Endothelial cell of umbilical vein (primary cell): Measurements from ENCODE around the gene LAMC2.

Source experiments
- EZH2 ChIP-seq: IDR thresholded peaks from 2 replicates; pipeline ENCODE4 v1.6.1; 2012; ENCODE audit warnings: borderline replicate concordance, low read depth, mild to moderate bottlenecking, moderate library complexity, low read length, inconsistent platforms; ENCODE audit not compliant: severe bottlenecking
- POLR2A ChIP-seq: IDR thresholded peaks from 2 replicates; pipeline ENCODE4 v1.6.1; 2012; ENCODE audit warnings: low read depth, mild to moderate bottlenecking, control low read depth, low read length
- POLR2AphosphoS5 ChIP-seq: IDR thresholded peaks from 2 replicates; pipeline ENCODE4 v1.6.1; 2012; ENCODE audit warnings: low read depth, mild to moderate bottlenecking, control low read depth, low read length, moderate library complexity; ENCODE audit not compliant: insufficient read depth
- TF ChIP-seq, protein P1 (sequence below), 2 donors: IDR thresholded peaks; 1 replicate in 1 of 2; 2 replicates in 1 of 2; pipeline ENCODE4 v1.5.1; 2011; ENCODE audit warnings: low read length in 2 of 2, mild to moderate bottlenecking in 2 of 2, moderate library complexity in 2 of 2, control low read depth in 1 of 2, inconsistent platforms in 1 of 2, low read depth in 1 of 2; ENCODE audit not compliant: insufficient read depth in 1 of 2; ENCODE audit errors: extremely low read depth in 1 of 2
- TF ChIP-seq, protein P2 (sequence below): IDR thresholded peaks from 2 replicates; pipeline ENCODE4 v1.6.1; 2011; ENCODE audit not compliant: insufficient read depth, insufficient read length

- TF ChIP-seq, protein P1, sequence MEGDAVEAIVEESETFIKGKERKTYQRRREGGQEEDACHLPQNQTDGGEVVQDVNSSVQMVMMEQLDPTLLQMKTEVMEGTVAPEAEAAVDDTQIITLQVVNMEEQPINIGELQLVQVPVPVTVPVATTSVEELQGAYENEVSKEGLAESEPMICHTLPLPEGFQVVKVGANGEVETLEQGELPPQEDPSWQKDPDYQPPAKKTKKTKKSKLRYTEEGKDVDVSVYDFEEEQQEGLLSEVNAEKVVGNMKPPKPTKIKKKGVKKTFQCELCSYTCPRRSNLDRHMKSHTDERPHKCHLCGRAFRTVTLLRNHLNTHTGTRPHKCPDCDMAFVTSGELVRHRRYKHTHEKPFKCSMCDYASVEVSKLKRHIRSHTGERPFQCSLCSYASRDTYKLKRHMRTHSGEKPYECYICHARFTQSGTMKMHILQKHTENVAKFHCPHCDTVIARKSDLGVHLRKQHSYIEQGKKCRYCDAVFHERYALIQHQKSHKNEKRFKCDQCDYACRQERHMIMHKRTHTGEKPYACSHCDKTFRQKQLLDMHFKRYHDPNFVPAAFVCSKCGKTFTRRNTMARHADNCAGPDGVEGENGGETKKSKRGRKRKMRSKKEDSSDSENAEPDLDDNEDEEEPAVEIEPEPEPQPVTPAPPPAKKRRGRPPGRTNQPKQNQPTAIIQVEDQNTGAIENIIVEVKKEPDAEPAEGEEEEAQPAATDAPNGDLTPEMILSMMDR (IDR thresholded peaks at IDR 0.05; ENCODE audit: extremely low read depth in 1 of 2, insufficient read depth in 1 of 2, low read depth in 1 of 2, low read length in 2 of 2), result no peak
- TF ChIP-seq POLR2A (no peak), EZH2 (no peak), POLR2AphosphoS5 (no peak)
- TF ChIP-seq, protein P2, sequence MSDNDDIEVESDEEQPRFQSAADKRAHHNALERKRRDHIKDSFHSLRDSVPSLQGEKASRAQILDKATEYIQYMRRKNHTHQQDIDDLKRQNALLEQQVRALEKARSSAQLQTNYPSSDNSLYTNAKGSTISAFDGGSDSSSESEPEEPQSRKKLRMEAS, result no peak
These were observed 43.9 kb upstream of the LAMC2 start for GRCh38 chr1:183142171-183142570.
